Epithelial cell of prostate (primary cell): Measurements from ENCODE around the gene KRT78.

Source experiments
- DNase-seq: peaks from one replicate; pipeline ENCODE4 v3.0.0-alpha.2; 2011; ENCODE audit warnings: low read depth, low spot score
- H3K27ac ChIP-seq: fragments of 450-650 bp; 2 replicates; pipeline ENCODE4 v1.5.1; 2017; ENCODE audit warnings: mild to moderate bottlenecking

The KRT78 gene

GRCh38 chr12:52788192-52788875 is 60.5 kb downstream of the KRT78 start:
- no peak overlapping the region for H3K27ac ChIP-seq
- DNase-seq, result no peak
